ENCODE results near the gene DHRS3.

DHRS3 gene

DNA sequence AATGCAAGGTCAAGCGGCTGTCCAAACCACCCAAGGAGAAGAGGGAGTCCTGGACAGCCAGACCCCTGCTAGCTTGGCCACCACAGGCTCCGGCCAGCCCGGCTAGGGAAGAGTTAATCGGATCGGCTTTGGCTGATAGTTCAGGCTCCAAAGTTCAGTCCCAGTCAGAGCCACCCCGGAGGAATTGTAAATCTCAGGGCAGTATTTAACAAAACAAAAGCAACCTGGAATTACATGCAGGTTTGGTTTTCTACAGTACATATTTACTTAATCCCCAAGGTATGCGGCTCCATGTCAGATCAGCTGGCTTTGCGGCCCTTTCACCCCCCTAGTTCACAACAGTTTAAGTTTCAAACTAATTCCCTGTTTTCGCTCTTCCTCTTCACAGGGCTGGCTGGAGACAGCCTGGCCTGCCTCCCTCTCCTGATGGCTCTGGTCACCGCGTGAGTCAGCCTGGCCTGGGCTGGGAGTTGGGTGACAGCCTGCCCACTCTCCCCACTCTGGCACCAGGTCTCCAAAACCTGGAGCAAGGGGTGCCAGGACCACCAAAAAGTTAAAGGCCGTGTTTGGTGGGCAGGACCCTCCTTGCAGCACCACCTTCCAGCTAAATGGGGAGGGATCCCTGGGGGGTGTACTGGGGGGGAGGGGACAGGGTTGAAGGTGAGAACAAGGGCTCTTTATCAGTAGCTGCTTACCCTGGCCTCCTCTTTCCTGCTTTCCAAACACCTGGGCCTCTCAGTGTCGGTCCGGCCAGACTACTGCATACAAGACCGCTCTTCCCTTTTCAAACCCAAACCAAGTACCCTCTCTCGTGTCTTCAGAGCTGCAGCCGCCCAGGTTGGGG lies 1.9 kb downstream of the DHRS3 start:
- no peak for DNase-seq (ENCODE audit: low read depth)

DNA sequence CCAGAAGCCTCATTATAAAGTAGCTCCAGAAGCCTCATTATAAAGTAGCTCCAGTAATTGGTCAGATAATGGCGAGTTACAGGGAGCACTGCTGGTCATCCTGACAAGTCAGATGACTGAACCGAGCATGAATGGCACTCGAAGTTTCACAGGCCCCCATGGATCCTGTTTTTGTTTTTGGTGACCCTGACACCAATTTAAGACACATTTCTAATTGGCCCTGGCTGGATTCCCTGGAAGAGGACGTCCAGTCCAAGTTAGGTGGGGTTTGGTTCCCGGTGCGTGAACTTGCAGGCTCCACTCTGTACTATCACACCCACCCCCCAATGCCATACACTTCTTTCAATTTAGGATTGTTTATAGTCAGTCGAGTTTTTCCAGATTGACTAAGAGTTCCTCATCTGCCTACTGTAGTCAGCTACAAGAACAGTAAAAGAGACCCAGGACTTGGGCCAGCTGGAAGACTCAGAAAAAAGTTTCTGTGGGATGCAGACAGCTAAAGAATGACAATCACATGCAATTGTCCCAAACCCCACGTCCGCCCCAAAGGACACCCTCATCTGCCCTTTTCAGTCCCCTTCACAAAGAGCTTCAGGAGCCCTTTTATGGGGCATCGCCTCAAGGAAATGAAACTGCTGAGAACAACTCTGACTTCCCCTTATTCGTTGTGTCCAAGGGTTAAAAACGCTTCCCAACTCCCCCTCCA lies 2.7 kb downstream of the DHRS3 start:
- DNase-seq (ENCODE audit: low read depth), result no peak

DNA sequence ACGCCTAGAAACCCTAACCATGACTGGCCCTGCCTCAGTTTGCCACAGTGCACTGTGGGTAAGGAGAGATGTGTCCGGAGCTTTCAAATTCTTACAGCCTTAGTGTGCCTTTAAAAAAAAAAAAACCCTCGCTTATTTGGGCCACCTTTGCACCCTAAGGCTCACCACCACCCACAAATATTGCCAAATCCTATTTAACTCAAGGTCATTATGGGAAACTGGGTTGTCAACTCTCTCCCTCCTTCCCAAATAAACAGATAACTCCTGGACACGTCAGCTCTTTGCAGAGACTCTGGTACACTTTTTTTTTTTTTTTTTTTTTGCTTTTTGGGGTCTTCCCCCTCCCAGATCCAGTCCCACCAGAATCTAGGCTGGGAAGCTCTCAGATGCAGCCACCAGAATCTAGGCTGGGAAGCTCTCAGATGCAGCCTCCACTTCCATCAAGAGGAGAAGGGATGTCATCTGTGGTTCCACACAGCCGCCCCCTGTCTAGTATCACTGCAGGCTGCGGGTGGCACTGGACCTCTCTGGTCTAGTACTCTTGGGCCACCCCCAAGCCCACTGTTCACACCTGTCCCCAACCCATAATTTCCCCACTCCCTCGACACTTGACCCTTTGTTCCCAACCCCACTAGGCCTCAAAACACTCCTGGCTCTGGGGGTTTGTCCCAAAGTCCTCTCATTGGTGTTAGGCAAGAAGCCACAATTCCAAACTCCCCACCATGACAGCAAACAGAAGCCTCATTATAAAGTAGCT lies 3.4 kb downstream of the DHRS3 start:
- no peak for DNase-seq (ENCODE audit: low read depth)

DNA sequence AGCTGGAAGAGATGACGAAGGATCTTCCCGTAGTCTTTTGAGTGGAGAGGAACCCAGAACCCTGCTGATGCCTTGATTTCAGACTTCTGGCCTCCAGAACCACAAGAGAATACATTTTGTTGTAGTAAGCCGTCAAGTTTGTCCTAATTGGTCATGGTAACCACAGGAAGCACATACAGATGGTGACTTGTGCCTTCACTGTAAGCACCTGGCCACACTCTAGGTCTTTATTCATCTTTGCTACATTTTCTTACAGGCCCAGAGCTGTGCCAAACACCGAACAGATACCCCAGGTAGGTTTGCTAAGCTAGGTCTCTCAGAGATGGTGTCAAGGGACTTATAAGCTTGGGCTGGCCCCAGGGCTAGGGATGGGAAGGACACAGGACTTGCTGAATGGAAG lies 4.8 kb downstream of the DHRS3 start:
- no peak for DNase-seq (ENCODE audit: low read depth)

DNA sequence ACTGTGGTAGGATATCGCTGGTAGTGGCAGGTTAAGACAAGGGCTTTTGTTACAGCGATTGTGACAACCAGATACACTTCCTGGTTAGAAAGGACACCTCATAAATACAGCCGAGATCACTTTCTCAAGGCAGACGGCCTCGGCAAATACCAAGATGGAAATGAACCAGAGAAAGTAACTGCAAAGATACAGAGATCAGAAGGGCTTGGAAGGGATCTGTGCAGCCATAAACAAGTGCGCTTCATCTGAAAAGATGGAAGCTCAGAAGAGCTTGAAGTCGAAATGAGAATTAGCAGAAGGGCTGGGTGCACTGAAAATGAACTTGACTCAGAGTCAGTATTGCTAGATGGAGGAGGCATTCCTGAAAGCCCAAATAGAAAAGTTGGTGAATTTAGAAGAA lies 7.1 kb downstream of the DHRS3 start:
- DNase-seq (ENCODE audit: low read depth), result no peak

DNA sequence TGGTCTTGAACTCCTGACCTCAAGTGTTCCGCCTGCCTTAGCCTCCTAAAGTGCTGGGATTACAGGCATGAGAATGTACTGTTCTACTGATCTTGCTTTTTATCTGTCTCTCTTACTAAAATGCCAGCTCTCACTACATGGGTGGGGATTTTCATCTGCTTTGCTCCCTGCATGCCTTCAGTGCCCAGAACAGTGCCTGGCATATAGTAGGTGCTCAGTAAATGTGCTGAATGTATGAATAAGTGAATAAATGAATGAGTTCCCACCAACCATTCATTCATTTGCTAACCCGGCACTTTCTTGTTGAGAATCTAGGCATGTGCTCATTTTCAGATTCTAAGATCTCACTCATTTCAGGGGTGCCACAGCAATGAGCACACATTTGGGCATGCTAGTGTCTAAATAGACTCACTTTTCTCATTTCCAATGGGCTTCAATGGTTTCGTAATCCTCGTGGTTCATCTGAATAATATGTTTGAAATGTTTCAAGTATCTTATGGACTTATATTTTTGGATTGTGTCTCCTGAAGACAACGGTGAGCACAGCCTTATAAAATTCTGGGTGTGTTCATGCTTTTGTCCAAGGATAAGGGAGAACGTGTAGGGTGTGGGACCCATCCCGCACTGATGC lies 7.6 kb downstream of the DHRS3 start:
- DNase-seq (ENCODE audit: low read depth), result no peak

DNA sequence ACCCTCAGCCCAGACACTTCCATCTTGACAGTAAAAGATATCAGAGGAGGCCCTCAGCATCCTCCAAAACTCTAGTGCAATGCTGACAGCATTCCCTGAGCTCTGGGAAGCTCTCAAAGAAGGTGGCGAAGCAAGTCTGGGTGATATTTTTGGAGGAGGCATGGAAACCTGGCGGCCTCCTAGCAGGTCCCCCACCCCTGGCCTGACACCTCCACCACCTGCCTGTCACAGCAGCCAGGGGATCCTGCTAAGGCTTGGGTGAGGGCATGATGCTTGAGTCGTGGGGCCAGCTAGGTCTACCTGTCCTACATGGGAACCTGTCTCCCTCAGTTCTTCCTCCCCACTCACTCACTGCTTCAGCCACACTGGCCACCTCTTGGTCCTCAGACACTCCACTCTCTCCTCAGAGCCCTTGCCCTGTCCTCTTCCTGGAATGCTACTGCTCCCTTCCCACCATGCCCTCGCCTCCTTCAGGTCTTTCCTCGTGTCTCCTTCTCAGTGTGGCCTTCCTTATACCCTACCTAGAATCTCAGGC lies 8.5 kb downstream of the DHRS3 start:
- DNase-seq (ENCODE audit: low read depth), result no peak

DNA sequence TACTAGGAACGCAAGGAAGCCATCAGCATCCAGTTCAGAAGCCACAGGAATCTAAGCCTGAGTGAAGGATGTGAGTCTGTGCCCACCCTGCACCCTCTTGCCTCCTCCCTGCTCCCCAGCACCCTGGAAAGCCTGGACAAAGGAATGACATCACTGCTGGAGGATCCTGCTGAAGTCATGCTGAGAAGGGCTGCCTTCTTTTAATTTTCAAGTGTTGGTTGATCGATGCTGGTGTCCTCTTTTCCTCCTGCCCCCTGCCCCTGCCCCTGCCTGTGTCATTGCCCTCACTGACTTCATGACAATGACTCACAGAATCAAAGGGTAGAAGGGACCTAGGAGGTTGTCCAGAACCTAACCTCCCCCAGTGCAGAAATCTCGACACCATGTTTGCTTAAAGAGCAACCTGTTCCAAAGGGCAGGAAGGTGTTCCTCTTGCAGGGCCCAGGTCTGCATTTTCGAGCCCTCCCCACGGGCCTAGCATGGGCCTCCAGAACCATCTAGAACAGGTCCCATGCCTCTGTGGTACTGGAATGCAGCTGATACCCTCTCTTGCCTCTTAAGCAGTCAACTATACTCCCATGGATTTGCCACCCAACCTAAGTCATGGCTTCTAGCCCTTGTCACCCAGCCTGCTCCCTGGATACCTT lies 9.6 kb downstream of the DHRS3 start:
- DNase-seq (ENCODE audit: low read depth), result no peak

DNA sequence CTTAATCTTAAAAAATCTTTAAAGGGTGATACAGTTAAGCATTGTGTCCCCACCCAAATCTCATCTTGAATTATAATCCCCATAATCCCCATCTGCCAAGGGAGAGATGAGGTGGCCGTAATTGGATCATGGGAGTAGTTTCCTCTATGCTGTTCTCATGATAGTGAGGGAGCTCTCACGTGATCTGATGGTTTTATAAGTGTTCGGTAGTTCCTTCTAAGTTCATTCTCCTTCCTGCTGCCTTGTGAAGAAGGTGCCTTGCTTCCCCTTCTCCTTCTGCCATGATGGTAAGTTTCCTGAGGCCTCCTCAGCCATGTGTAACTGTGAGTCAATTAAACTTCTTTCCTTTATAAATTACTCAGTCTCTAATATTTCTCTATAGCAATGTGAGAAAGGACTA lies 10.7 kb downstream of the DHRS3 start:
- no peak for DNase-seq (ENCODE audit: low read depth)

DNA sequence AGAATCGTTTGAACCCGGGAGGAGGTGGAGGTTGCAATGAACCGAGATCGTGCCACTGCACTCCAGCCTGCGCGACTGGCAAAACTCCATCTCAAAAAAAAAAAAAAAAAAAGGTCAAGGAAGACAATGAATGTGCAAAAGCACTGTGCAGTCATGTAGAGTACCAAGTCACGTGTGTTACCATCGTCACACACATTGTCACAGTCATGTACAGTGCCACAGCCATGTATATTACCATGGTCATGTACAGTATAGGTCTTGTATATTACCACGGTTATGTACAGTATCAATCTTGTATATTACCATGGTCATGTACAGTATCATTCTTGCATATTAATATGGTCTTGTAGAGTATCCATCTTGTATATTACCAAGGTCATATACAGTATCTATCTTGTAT lies 13.0 kb downstream of the DHRS3 start:
- no peak for DNase-seq (ENCODE audit: low read depth)

DNA sequence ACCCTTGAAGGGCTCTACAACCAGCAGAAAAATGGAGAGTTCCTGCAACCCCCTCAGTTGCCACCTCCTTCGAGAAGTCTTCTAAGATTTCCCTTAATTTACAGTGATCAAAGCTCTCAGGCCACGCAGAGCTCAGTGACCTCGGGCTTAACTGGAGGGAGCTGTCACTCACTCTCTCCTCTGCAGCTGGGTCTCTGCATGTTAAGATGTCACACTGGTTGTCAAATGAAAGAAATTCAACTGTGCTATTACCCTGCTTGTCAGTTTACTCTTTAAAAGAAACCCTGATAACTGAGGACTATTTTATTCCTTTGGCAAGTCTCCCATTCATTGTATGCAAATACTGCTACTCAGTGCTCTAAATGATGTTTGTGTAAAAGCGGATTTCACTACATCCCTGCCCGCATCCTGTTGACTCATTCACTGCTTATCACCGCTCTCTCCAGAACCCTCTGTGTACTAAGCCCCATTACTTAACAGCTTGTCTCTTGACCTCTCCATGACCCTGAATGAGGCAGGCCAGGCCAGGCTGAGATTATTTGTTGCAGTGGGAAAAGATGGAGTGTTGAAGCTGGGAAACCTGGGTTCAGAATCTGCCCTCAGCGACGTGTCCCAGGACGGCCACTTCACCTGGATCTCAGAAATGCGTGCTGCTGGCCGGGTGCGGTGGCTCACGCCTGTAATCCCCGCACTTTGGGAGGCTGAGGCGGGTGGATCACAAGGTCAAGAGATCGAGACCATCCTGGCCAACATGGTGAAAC lies 13.7 kb downstream of the DHRS3 start:
- DNase-seq (ENCODE audit: low read depth), result peak; percentile 94

DNA sequence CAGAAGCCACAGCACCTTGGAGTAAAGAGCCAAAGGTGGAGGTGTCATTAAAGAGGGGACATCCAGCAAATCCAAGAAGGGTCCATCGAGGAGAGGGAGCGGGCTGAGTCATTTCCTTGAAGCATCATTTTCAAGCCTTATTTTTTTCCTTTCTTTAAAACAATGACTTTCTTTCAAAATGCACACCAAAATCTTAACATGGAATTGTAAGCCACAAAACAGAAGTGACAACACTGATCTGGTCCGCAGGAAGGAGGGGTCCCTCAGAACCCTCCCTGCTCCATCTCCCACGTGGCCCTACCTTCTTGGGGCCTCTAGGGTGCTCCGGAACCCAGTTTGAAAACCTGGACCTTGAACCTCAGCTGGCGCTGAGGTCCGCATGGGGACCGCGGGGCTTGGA lies 14.8 kb downstream of the DHRS3 start:
- DNase-seq (ENCODE audit: low read depth), result no peak

DNA sequence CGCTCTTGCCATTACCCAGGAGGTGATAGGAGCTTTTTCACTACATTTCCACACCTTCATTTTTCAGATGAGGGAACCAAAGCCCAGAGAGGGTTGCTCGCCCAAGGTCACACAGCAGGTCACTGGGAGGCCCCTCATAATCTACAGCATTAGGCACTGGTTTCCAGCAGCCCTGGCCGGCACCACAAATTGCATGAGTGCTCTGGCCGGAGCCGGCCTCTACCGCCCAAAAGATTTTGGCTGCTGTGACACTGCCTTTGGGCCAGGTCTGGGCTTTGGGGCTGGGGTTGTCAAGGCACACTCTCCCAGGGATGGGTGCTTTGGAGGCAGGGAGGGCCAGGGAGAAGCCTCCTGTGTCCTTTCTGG lies 15.4 kb downstream of the DHRS3 start:
- DNase-seq (ENCODE audit: low read depth), result no peak

DNA sequence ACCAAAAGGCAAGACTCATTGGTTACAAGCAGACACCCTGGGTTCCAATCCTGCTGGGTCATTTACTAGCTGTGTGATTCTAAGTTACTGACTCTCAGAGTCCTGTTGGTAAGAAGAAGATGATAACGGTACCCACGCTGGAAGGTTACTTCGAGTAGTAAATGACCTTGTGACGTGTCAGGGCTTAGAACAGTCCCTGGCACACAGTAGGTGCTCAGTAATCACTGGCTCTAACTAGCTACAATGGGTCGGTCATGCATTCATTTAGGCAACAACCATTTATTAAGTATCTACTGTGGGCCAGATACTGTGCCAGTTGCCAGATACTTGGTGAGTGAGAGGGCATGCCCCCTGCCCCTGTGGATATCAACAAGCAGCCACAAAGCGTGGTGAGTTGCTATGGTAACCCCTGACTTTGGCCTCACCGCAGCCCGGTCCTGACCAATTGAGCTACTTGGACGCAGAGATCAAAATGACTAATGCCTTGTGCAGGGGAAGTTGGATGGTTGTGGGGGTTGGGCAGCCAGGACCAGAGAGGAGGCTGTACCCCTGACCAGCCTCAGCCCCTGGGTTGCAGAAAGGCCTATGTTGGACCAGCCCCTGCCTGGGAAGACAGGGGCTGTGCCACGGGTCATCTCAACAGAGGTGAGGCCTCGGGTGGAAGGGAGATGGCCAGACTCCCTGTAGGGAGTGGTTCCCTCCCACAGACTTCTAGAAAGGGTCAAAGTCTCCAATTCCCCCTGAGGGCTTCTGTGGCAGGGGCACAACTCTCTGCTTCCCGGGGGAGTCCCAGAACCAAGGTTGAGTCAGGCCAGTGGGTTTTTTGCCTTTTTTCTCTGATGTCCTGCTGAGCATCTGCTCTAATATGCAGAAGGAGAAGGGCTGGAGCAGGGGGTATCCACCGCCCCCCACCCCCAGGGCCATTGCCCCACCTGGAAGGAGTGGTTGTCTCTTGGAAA lies 16.0 kb downstream of the DHRS3 start:
- no peak for DNase-seq (ENCODE audit: low read depth)

DNA sequence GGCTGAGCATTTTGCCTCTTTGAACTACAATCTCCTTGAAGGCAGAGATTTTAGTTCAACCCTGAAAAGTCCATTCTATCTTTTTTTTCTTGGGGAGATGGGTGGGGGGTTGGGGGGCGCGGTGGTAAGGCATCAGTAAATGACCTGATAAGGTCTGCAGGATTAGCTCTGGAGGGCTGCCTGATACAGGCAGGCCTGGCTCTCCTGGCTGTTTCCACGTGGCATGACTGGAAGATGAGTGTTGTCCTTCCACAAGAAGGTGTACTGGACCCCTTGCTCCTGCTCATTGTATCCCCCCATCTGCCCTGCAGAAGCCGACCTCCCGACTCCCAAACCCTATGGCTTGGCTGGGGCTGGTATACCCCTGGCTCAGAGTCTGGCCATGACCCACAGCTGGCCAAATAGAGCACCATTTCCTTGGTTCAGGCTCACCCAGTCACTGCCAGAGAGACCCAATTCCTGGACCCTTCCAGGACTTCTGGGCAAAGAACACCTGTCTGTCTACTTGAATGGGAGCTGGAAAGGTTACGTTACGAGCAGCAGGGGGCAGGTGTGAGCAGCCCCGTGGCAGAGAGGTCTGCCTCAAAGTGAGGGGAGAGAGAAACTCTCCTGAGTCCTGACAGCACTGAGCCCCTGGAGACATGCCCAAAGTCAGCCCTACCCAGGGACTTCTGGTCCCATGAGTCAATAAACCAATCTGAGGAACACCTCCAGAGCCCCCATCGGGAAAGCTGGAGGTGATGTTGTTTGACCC lies 17.0 kb downstream of the DHRS3 start:
- no peak for DNase-seq (ENCODE audit: low read depth)

DNA sequence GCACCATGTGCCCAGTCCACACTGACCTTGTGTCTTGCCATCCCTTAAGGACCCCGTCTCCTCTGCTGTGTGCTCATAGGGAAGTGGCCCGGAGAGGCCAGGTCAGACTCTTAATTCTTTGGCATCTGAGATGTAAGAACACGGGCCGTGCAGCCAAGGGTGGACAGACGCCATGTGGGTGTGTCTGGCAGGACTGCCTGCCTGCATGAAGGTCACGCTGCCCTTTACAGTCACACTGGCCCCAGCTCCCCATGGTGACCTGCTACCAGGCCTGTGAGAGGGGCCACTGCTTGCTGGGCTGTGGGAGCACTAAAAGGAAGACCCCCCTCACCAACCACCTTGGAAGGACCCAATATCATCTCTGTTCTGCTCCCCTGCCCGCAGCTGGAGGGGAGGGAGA lies 17.7 kb downstream of the DHRS3 start:
- DNase-seq (ENCODE audit: low read depth), result no peak

DNA sequence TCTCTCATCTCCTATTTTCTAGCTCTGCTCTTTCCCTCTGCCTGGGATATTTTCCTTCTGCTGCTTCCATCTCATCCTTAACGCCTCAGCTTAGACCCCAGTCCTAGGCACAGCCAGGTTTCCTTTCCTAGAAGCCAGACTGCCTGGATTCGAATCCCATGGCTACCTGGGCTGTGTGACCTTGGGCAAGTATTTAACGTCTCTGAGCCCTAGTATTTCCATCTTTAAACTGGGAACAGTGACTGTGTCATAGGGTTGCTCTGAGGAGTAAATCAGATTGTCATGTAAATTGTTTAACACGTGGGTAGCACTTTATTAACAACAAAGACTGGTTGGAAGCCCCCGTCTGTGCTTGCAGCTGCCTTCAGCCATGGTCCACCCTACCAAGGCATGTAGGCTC lies 18.4 kb downstream of the DHRS3 start:
- DNase-seq (ENCODE audit: low read depth), result no peak

DNA sequence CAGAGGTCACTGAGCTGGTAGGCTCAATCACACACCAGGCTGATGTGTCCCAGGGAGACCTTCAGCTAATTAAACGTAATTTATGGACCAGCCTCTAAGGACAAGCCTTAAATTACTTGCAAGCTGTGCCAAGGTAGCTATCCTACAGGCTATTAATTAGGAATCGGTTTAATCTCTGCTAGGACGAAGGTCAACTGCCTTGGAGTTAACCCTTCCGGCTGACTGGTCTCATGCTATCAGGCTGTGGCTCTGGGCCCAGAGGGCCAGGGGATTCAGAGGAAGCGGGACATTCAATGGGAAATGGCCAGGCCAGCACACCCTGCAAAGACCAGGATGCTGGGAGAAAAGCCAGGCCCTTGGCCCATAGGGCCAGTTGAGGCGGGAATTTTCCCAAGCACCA lies 19.0 kb downstream of the DHRS3 start:
- DNase-seq (ENCODE audit: low read depth), result no peak

DNA sequence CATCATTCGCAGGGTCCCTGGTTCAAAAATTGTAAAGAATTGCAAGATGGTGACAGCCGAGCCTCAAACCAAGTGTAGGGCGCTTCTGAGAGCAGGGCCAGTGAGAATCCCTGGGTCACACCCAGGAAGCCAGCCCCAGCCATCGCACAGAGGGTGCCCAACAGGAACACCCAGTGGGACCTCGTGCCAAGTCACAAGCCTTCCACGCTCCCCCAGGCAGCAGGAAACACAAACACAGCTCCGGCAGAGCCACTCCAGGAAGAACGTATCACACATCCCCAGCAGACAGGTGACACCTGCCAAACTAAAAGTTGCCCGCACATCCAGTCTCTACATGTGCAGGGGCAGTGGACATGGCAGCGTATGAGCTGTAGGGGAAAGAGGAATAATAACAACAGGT lies 20.2 kb downstream of the DHRS3 start:
- DNase-seq (ENCODE audit: low read depth), result no peak

Measured in GM04503 (cell line).